HG03060 (cell line): ENCODE measurements around the gene CD6.

Source experiments
- ATAC-seq: cut with Tn5 transposase; IDR thresholded peaks from one replicate; pipeline ENCODE4 v1.9.1; 2021; ENCODE audit warnings: low read depth, moderate number of reproducible peaks; ENCODE audit not compliant: unreplicated experiment

CD6 gene

GRCh38 chr11:60982184-60982583 lies 10.7 kb downstream of the CD6 start:
- no peak for ATAC-seq

- no peak for ATAC-seq
Observed at GRCh38 chr11:60984149-60984548, 12.7 kb downstream of the CD6 start.

GRCh38 chr11:60984636-60985035 lies 13.2 kb downstream of the CD6 start:
- ATAC-seq: no peak

- ATAC-seq: no peak
Observed at GRCh38 chr11:60985501-60985900, 14.0 kb downstream of the CD6 start.

GRCh38 chr11:60985991-60986915 lies 14.8 kb downstream of the CD6 start:
- no peak for ATAC-seq

- ATAC-seq: no peak
Observed at GRCh38 chr11:60987577-60988277, 16.2 kb downstream of the CD6 start.

GRCh38 chr11:60988658-60989057 lies 17.2 kb downstream of the CD6 start:
- no peak for ATAC-seq

GRCh38 chr11:60989093-60989650 lies 17.7 kb downstream of the CD6 start:
- ATAC-seq: no peak

GRCh38 chr11:60991457-60991856 lies 20.0 kb downstream of the CD6 start:
- ATAC-seq: no peak

- no peak for ATAC-seq
Observed at GRCh38 chr11:60992842-60993409, 21.4 kb downstream of the CD6 start.

- no peak for ATAC-seq
Observed at GRCh38 chr11:60993615-60994014, 22.1 kb downstream of the CD6 start.

- no peak for ATAC-seq
Observed at GRCh38 chr11:60994541-60995080, 23.1 kb downstream of the CD6 start.

GRCh38 chr11:60995798-60996197 lies 24.3 kb downstream of the CD6 start:
- no peak for ATAC-seq

- ATAC-seq: no peak
Observed at GRCh38 chr11:60996381-60997138, 25.1 kb downstream of the CD6 start.

- no peak for ATAC-seq
Observed at GRCh38 chr11:61000426-61000825, 28.9 kb downstream of the CD6 start.

- ATAC-seq: no peak
Observed at GRCh38 chr11:61001931-61002330, 30.5 kb downstream of the CD6 start.

- no peak for ATAC-seq
Observed at GRCh38 chr11:61002598-61002997, 31.1 kb downstream of the CD6 start.

GRCh38 chr11:61004180-61004611 lies 32.7 kb downstream of the CD6 start:
- ATAC-seq: no peak

GRCh38 chr11:61004761-61005181 lies 33.3 kb downstream of the CD6 start:
- no peak for ATAC-seq

GRCh38 chr11:61007383-61007955 lies 36.0 kb downstream of the CD6 start:
- no peak for ATAC-seq
